Measurements from ENCODE around the gene RSRC2. TPM values are rescaled to one million over a fixed set of nuclear protein-coding genes. Genes with fewer than 3 reads are reported as not detected.
A peak's percentile ranks its signal among the peaks of the same experiment; 100 is the strongest.

RSRC2 gene
- total and polyA plus RNA-seq, 9 of the 15 experiments (the other 6 are each of a cell fraction or from before 2014, with no cell fraction given): 52.6 to 123 (median 80.3) TPM

DNA sequence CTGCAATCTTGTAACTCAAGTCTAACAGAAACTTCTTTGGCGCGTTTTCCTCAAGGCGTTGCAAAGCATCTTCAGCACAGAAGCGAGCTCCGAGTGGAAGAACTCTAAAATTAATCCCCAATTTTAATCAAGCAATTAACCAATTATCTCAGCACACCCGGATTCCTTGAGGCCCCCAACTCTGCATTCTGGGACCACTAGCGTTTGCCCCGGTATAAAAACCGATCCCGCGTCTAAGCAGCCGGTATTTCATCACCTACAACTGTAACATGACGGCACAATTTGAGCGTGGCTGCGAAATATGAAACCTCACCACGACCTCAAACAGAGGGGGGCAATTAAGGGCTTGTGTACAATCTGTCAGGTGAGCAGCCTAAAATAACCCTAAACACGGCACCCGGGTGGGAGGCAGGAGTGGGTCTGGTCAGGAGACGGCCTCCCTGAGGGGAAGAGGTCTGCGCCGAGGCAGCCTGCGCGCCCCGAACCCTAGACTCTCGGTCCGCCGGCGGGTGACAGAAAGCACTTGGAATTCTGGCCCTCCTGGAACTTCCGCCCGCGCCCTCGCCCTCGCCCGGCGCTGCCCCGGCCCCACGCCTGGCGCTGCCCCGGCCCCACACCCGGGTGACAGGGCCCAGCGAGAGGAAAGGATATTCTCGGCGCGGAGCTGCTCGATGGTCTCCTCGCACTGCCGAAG, 26.6 kb downstream of the RSRC2 start (continued):
- TF ChIP-seq, protein P1, sequence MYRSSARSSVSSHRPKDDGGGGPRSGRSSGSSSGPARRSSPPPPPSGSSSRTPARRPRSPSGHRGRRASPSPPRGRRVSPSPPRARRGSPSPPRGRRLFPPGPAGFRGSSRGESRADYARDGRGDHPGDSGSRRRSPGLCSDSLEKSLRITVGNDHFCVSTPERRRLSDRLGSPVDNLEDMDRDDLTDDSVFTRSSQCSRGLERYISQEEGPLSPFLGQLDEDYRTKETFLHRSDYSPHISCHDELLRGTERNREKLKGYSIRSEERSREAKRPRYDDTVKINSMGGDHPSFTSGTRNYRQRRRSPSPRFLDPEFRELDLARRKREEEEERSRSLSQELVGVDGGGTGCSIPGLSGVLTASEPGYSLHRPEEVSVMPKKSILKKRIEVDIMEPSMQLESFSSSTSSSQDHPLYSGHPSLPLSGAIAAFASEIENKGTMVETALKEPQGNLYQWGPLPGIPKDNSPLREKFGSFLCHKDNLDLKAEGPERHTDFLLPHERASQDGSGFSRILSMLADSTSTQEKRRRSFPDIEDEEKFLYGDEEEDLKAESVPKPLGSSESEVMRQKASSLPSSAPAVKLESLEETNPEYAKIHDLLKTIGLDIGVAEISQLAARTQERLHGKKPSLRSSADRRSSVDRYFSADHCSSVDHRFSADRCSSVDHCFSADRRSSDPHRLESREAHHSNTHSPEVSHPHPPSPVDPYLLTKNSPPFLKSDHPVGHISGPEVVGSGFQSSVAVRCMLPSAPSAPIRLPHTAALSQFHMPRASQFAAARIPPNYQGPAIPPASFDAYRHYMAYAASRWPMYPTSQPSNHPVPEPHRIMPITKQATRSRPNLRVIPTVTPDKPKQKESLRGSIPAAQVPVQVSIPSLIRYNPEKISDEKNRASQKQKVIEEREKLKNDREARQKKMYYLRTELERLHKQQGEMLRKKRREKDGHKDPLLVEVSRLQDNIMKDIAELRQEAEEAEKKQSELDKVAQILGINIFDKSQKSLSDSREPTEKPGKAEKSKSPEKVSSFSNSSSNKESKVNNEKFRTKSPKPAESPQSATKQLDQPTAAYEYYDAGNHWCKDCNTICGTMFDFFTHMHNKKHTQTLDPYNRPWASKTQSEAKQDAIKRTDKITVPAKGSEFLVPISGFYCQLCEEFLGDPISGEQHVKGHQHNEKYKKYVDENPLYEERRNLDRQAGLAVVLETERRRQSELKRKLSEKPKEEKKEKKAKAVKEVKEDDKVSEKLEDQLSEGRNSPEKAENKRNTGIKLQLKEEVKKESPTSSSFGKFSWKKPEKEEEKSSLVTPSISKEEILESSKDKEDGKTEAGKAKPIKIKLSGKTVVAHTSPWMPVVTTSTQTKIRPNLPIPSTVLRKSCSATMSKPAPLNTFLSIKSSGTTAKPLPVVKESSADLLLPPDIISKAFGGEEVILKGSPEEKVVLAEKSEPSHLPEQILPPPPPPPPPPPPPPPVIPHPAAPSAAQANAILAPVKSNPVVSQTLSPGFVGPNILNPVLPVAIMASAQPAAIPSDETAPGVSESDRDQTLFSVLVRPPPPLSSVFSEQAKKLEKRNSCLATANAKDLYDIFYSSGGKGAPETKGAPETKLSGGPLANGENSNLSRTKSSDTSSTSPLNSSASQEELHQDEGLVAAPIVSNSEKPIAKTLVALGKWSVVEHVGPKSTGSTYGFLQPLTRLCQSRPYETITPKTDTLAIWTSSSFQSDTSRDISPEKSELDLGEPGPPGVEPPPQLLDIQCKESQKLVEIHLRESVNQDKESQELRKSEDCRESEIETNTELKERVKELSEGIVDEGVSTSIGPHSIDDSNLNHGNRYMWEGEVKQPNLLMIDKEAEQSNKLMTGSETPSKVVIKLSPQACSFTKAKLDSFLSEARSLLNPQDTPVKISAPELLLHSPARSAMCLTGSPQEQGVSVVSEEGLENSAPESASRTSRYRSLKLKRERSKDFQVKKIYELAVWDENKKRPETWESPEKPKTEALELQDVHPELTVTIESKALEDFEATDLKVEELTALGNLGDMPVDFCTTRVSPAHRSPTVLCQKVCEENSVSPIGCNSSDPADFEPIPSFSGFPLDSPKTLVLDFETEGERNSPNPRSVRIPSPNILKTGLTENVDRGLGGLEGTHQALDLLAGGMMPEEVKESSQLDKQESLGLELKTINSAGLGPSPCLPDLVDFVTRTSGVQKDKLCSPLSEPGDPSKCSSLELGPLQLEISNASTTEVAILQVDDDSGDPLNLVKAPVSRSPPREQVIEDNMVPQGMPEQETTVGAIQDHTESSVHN (IDR thresholded peaks at IDR 0.05; ENCODE audit: borderline replicate concordance in 1 of 2, low read depth in 1 of 2): no peak
- TF ChIP-seq CHD1 (IDR thresholded peaks at IDR 0.05; ENCODE audit: low read length): peak; percentile 11
- TF ChIP-seq MTF1 (CRISPR knock-in tag; IDR thresholded peaks at IDR 0.05; ENCODE audit: borderline replicate concordance): no peak
- no peak for TF ChIP-seq THRAP3 (IDR thresholded peaks at IDR 0.05; ENCODE audit: borderline replicate concordance)
- TF ChIP-seq EZH2 (IDR thresholded peaks at IDR 0.05; ENCODE audit: borderline replicate concordance, low read depth, low read length): no peak
- TF ChIP-seq GATAD2B (IDR thresholded peaks at IDR 0.05; ENCODE audit: borderline replicate concordance): no peak
- TF ChIP-seq RBFOX2 (IDR thresholded peaks at IDR 0.05; ENCODE audit: low read depth, low read length): no peak
- no peak for TF ChIP-seq ZNF436 (CRISPR knock-in tag; IDR thresholded peaks at IDR 0.05)
- no peak for TF ChIP-seq ZFP30 (CRISPR knock-in tag; IDR thresholded peaks at IDR 0.05; ENCODE audit: borderline replicate concordance)
- no peak for TF ChIP-seq MEF2D (tag; conservative IDR thresholded peaks at IDR 0.05; ENCODE audit: low read depth)
- TF ChIP-seq, protein P2, sequence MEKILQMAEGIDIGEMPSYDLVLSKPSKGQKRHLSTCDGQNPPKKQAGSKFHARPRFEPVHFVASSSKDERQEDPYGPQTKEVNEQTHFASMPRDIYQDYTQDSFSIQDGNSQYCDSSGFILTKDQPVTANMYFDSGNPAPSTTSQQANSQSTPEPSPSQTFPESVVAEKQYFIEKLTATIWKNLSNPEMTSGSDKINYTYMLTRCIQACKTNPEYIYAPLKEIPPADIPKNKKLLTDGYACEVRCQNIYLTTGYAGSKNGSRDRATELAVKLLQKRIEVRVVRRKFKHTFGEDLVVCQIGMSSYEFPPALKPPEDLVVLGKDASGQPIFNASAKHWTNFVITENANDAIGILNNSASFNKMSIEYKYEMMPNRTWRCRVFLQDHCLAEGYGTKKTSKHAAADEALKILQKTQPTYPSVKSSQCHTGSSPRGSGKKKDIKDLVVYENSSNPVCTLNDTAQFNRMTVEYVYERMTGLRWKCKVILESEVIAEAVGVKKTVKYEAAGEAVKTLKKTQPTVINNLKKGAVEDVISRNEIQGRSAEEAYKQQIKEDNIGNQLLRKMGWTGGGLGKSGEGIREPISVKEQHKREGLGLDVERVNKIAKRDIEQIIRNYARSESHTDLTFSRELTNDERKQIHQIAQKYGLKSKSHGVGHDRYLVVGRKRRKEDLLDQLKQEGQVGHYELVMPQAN (IDR thresholded peaks at IDR 0.05; ENCODE audit: borderline replicate concordance): no peak
- no peak for TF ChIP-seq ZNF324 (CRISPR knock-in tag; IDR thresholded peaks at IDR 0.05)
- TF ChIP-seq HOXB6 (CRISPR knock-in tag; IDR thresholded peaks at IDR 0.05; ENCODE audit: borderline replicate concordance): no peak
- no peak for TF ChIP-seq ZNF274 (IDR thresholded peaks at IDR 0.05; ENCODE audit: borderline replicate concordance, low read depth, low read length)
- TF ChIP-seq NCOA1 (IDR thresholded peaks at IDR 0.05; ENCODE audit: low read depth): peak; percentile 11; the same call in 1 of the 2 replicates
- TF ChIP-seq TFAM (CRISPR knock-in tag; conservative IDR thresholded peaks at IDR 0.05): no peak
- no peak for TF ChIP-seq GABPB2 (CRISPR knock-in tag; conservative IDR thresholded peaks at IDR 0.05)

Measured in K562 (cell line).